BLaER1 (cell line): ENCODE results near the gene COBL.

Experiments
- H3K27ac ChIP-seq: shearing (Covaris generic); formaldehyde crosslinking; 2 replicates; pipeline ENCODE4 v1.8.1; 2022
- H3K27me3 ChIP-seq: shearing (Covaris generic); formaldehyde crosslinking; 2 replicates; pipeline ENCODE4 v1.8.1; 2022
- H3K36me3 ChIP-seq: shearing (Covaris generic); formaldehyde crosslinking; 2 replicates; pipeline ENCODE4 v1.8.1; 2022
- H3K4me1 ChIP-seq: shearing (Covaris generic); formaldehyde crosslinking; 2 replicates; pipeline ENCODE4 v1.8.1; 2022
- H3K4me2 ChIP-seq: shearing (Covaris generic); formaldehyde crosslinking; 2 replicates; pipeline ENCODE4 v1.8.1; 2022
- H3K4me3 ChIP-seq: shearing (Covaris generic); formaldehyde crosslinking; 2 replicates; pipeline ENCODE4 v1.8.1; 2022
- H3K9ac ChIP-seq: shearing (Covaris generic); formaldehyde crosslinking; 2 replicates; pipeline ENCODE4 v1.8.1; 2022
- H3K9me3 ChIP-seq: shearing (Covaris generic); formaldehyde crosslinking; 2 replicates; pipeline ENCODE4 v1.8.1; 2022
- H4K20me1 ChIP-seq: shearing (Covaris generic); formaldehyde crosslinking; 2 replicates; pipeline ENCODE4 v1.8.1; 2022
- Cebpa-rat ChIP-seq: shearing (Covaris generic); IDR thresholded peaks from 2 replicates; pipeline ENCODE4 v1.8.1; 2022

COBL gene

GRCh38 chr7:51278797-51279196 is 37.8 kb downstream of the COBL start:
- no peaks in the 10 kb centered on the region for H3K36me3 ChIP-seq
- TF ChIP-seq Cebpa-rat = no peak
- no peak overlapping the region for H3K4me3 ChIP-seq
- peaks cover 5% of the 10 kb centered on the region; the same call in 1 of the 2 replicates for H3K9me3 ChIP-seq
- peak overlapping the region; percentile 17; the same call in 1 of the 2 replicates for H3K4me2 ChIP-seq
- H3K27ac ChIP-seq = no peak overlapping the region
- no peak overlapping the region for H3K9ac ChIP-seq
- peaks cover 25% of the 10 kb centered on the region for H3K4me1 ChIP-seq
- no peaks in the 10 kb centered on the region for H3K27me3 ChIP-seq
- no peaks in the 10 kb centered on the region for H4K20me1 ChIP-seq

- Histone ChIP-seq H3K27ac (no peak overlapping the region), H3K9ac (no peak overlapping the region), H3K9me3 (no peaks in the 10 kb centered on the region), H3K36me3 (no peaks in the 10 kb centered on the region), H3K4me2 (no peak overlapping the region), H3K4me3 (no peak overlapping the region), H3K27me3 (no peaks in the 10 kb centered on the region), H4K20me1 (no peaks in the 10 kb centered on the region), H3K4me1 (peaks cover 25% of the 10 kb centered on the region)
- no peak for TF ChIP-seq Cebpa-rat
Observed at GRCh38 chr7:51276967-51277366, 39.6 kb downstream of the COBL start.

GRCh38 chr7:51276091-51276605 is 40.5 kb downstream of the COBL start:
- no peak overlapping the region for H3K4me2 ChIP-seq
- H4K20me1 ChIP-seq = no peaks in the 10 kb centered on the region
- H3K27ac ChIP-seq = no peak overlapping the region
- no peak overlapping the region for H3K4me3 ChIP-seq
- H3K36me3 ChIP-seq = no peaks in the 10 kb centered on the region
- no peak overlapping the region for H3K9ac ChIP-seq
- peaks cover 25% of the 10 kb centered on the region for H3K4me1 ChIP-seq
- no peak for TF ChIP-seq Cebpa-rat
- H3K9me3 ChIP-seq = no peaks in the 10 kb centered on the region
- no peaks in the 10 kb centered on the region for H3K27me3 ChIP-seq

GRCh38 chr7:51275532-51275931 is 41.1 kb downstream of the COBL start:
- no peak for TF ChIP-seq Cebpa-rat
- no peak overlapping the region for H3K4me2 ChIP-seq
- no peaks in the 10 kb centered on the region for H4K20me1 ChIP-seq
- peaks cover 23% of the 10 kb centered on the region for H3K4me1 ChIP-seq
- no peak overlapping the region for H3K27ac ChIP-seq
- H3K27me3 ChIP-seq = no peaks in the 10 kb centered on the region
- no peak overlapping the region for H3K9ac ChIP-seq
- H3K4me3 ChIP-seq = no peak overlapping the region
- no peaks in the 10 kb centered on the region for H3K36me3 ChIP-seq
- H3K9me3 ChIP-seq = no peaks in the 10 kb centered on the region

GRCh38 chr7:51274955-51275354 is 41.7 kb downstream of the COBL start:
- Histone ChIP-seq H3K27me3 (no peaks in the 10 kb centered on the region), H3K27ac (no peak overlapping the region), H3K4me2 (no peak overlapping the region), H3K4me3 (no peak overlapping the region), H3K4me1 (peaks cover 17% of the 10 kb centered on the region), H3K36me3 (no peaks in the 10 kb centered on the region), H3K9ac (no peak overlapping the region), H4K20me1 (no peaks in the 10 kb centered on the region), H3K9me3 (no peaks in the 10 kb centered on the region)
- TF ChIP-seq Cebpa-rat = no peak

- H4K20me1 ChIP-seq = no peaks in the 10 kb centered on the region
- no peak for TF ChIP-seq Cebpa-rat
- H3K9me3 ChIP-seq = no peaks in the 10 kb centered on the region
Observed at GRCh38 chr7:51274001-51274400, 42.6 kb downstream of the COBL start.

GRCh38 chr7:51273360-51273759 is 43.2 kb downstream of the COBL start:
- Histone ChIP-seq H3K36me3 (no peaks in the 10 kb centered on the region), H4K20me1 (no peaks in the 10 kb centered on the region), H3K9me3 (no peaks in the 10 kb centered on the region), H3K4me2 (no peak overlapping the region), H3K4me3 (no peak overlapping the region), H3K9ac (no peak overlapping the region), H3K27ac (no peak overlapping the region), H3K4me1 (peaks cover 9% of the 10 kb centered on the region), H3K27me3 (no peaks in the 10 kb centered on the region)
- no peak for TF ChIP-seq Cebpa-rat

More at GRCh38 chr7:51274001-51274400, 42.6 kb downstream of the COBL start:
- Histone ChIP-seq H3K4me3 (no peak overlapping the region), H3K27me3 (no peaks in the 10 kb centered on the region), H3K4me1 (peaks cover 14% of the 10 kb centered on the region), H3K9ac (no peak overlapping the region), H3K4me2 (no peak overlapping the region), H3K36me3 (no peaks in the 10 kb centered on the region), H3K27ac (no peak overlapping the region)

- no peak for TF ChIP-seq Cebpa-rat
- H4K20me1 ChIP-seq = no peaks in the 10 kb centered on the region
- H3K9ac ChIP-seq = no peak overlapping the region
- no peaks in the 10 kb centered on the region for H3K27me3 ChIP-seq
- H3K9me3 ChIP-seq = no peaks in the 10 kb centered on the region
- H3K4me1 ChIP-seq = no peaks in the 10 kb centered on the region
- H3K4me2 ChIP-seq = no peak overlapping the region
- H3K4me3 ChIP-seq = no peak overlapping the region
- no peaks in the 10 kb centered on the region for H3K36me3 ChIP-seq
- no peak overlapping the region for H3K27ac ChIP-seq
Observed at GRCh38 chr7:51270965-51271364, 45.6 kb downstream of the COBL start.

- Histone ChIP-seq H3K9me3 (no peaks in the 10 kb centered on the region), H3K4me3 (no peak overlapping the region), H3K9ac (no peak overlapping the region), H3K4me2 (no peak overlapping the region), H4K20me1 (no peaks in the 10 kb centered on the region), H3K36me3 (no peaks in the 10 kb centered on the region), H3K27ac (no peak overlapping the region), H3K4me1 (no peaks in the 10 kb centered on the region), H3K27me3 (no peaks in the 10 kb centered on the region)
- TF ChIP-seq Cebpa-rat = no peak
Observed at GRCh38 chr7:51269911-51270310, 46.7 kb downstream of the COBL start.

- H3K4me2 ChIP-seq = no peak overlapping the region
- H3K9ac ChIP-seq = no peak overlapping the region
- no peaks in the 10 kb centered on the region for H3K36me3 ChIP-seq
- H3K27me3 ChIP-seq = no peaks in the 10 kb centered on the region
- H3K4me1 ChIP-seq = no peaks in the 10 kb centered on the region
- no peak for TF ChIP-seq Cebpa-rat
- no peaks in the 10 kb centered on the region for H4K20me1 ChIP-seq
- H3K9me3 ChIP-seq = no peaks in the 10 kb centered on the region
- H3K27ac ChIP-seq = no peak overlapping the region
- H3K4me3 ChIP-seq = no peak overlapping the region
Observed at GRCh38 chr7:51269321-51269720, 47.3 kb downstream of the COBL start.

GRCh38 chr7:51268859-51269258 is 47.8 kb downstream of the COBL start:
- Histone ChIP-seq H3K4me2 (no peak overlapping the region), H3K27me3 (no peaks in the 10 kb centered on the region), H3K36me3 (no peaks in the 10 kb centered on the region), H4K20me1 (no peaks in the 10 kb centered on the region), H3K9ac (no peak overlapping the region), H3K9me3 (no peaks in the 10 kb centered on the region), H3K4me3 (no peak overlapping the region), H3K4me1 (no peaks in the 10 kb centered on the region), H3K27ac (no peak overlapping the region)
- no peak for TF ChIP-seq Cebpa-rat
